Activated B cell treated with CpG ODN at 0.5 μM for 24 hours (primary cell): Measurements from ENCODE around the gene NDUFB8. TPM values are rescaled to one million over a fixed set of nuclear protein-coding genes. Genes with fewer than 3 reads are reported as not detected.

Source experiments
- ATAC-seq: fragments of 200-7000 bp; cut with Tn5 transposase; one replicate; pipeline ENCODE4 v1.10.0; 2021; ENCODE audit warnings: low read depth, mild to moderate bottlenecking, moderate library complexity
- CTCF ChIA-PET: fragments of 350-600 bp; sonication (Branson Sonifier 250); formaldehyde crosslinking; loops from one replicate; lab custom pipeline; 2021; ENCODE audit warnings: antibody characterized with exemption; lab: Charles Lee
- POLR2A ChIA-PET: fragments of 350-600 bp; sonication (Branson Sonifier 250); formaldehyde crosslinking; loops from one replicate; lab custom pipeline; 2021; ENCODE audit warnings: antibody characterized with exemption; lab: Charles Lee
- DNase-seq: peaks from one replicate; pipeline ENCODE4 v3.0.0; 2022
- H3K27ac Mint-ChIP-seq: one replicate; pipeline ENCODE4 v1.8.0; 2020; ENCODE audit warnings: mixed read lengths
- H3K27me3 Mint-ChIP-seq: one replicate; pipeline ENCODE4 v1.8.0; 2021; ENCODE audit warnings: mixed read lengths
- H3K36me3 Mint-ChIP-seq: one replicate; pipeline ENCODE4 v1.8.0; 2021; ENCODE audit warnings: low read depth, mixed read lengths
- H3K4me1 Mint-ChIP-seq: one replicate; pipeline ENCODE4 v1.8.0; 2021; ENCODE audit warnings: mixed read lengths
- H3K4me3 Mint-ChIP-seq: one replicate; pipeline ENCODE4 v1.8.0; 2020; ENCODE audit warnings: mild to moderate bottlenecking, mixed read lengths
- H3K9me3 Mint-ChIP-seq: one replicate; pipeline ENCODE4 v1.8.0; 2020; ENCODE audit warnings: mixed read lengths
- CTCF ChIP-seq: fragments of 200-600 bp; IDR thresholded peaks from one replicate; pipeline ENCODE4 v1.8.0; 2022; ENCODE audit warnings: antibody characterized with exemption, mild to moderate bottlenecking
- intact Hi-C: fragments of 100-400 bp; cut with micrococcal nuclease; formaldehyde crosslinking; loops from one replicate; pipeline ENCODE4 v1.15.1; 2024
- total RNA-seq: library from RNA; stranded (reverse); gene quantifications from 2 replicates; pipeline ENCODE4 v1.2.3, GENCODE V29; 2022

The NDUFB8 gene
- total RNA-seq, 1 donor from 2014 or later, result 191 TPM

GRCh38 chr10:100528921-100529474 lies 673 bp downstream of the NDUFB8 start:
- TF ChIP-seq CTCF, result no peak
- Mint-ChIP-seq H3K27ac (peak overlapping the region; percentile 96), H3K36me3 (peaks cover 40% of the 10 kb centered on the region), H3K4me1 (peaks cover 26% of the 10 kb centered on the region), H3K9me3 (no peaks in the 10 kb centered on the region), H3K4me3 (peak overlapping the region; percentile 100), H3K27me3 (no peaks in the 10 kb centered on the region)
- DNase-seq (no peak), ATAC-seq (no peak)
- CTCF ChIA-PET, result interaction anchor here (3.1 kb wide), 1 partner anchor 11 kb away, joined by 14 read pairs; no protein-coding TSS in a partner anchor
- intact Hi-C loops, result loop anchor here (1.0 kb wide), 1 partner anchor 202 kb away; no protein-coding TSS in a partner anchor
- POLR2A ChIA-PET, result interaction anchor here (0.6 kb wide), 1 partner anchor 175 kb away, joined by 4 read pairs; no protein-coding TSS in a partner anchor

- H3K27me3 Mint-ChIP-seq, result no peaks in the 10 kb centered on the region
- no peak for TF ChIP-seq CTCF
- ATAC-seq (peak; percentile 29), DNase-seq (no peak)
- POLR2A ChIA-PET, result interaction anchor here (0.6 to 2.5 kb wide), 2 partner anchors 7 to 175 kb away, joined by 4 to 12 read pairs; partner anchors contain the start of gene HIF1AN
- CTCF ChIA-PET, result interaction anchor here (3.1 kb wide), 1 partner anchor 10 kb away, joined by 14 read pairs; no protein-coding TSS in a partner anchor
- intact Hi-C loops, result no loop called here
- H3K4me1 Mint-ChIP-seq, result peaks cover 26% of the 10 kb centered on the region
- peak overlapping the region; percentile 100 for H3K4me3 Mint-ChIP-seq
- peak overlapping the region; percentile 69 for H3K27ac Mint-ChIP-seq
- H3K9me3 Mint-ChIP-seq, result no peaks in the 10 kb centered on the region
- peaks cover 47% of the 10 kb centered on the region for H3K36me3 Mint-ChIP-seq
Measured at GRCh38 chr10:100528123-100528886, 1.4 kb downstream of the NDUFB8 start.

GRCh38 chr10:100524638-100525037 lies 5.0 kb downstream of the NDUFB8 start:
- ATAC-seq (no peak), DNase-seq (no peak)
- ChIA-PET CTCF (no interaction called here), POLR2A (no interaction called here)
- H3K4me1 Mint-ChIP-seq, result peaks cover 18% of the 10 kb centered on the region
- H3K4me3 Mint-ChIP-seq, result no peak overlapping the region
- H3K36me3 Mint-ChIP-seq, result peaks cover 58% of the 10 kb centered on the region
- H3K27me3 Mint-ChIP-seq, result no peaks in the 10 kb centered on the region
- TF ChIP-seq CTCF, result no peak
- H3K27ac Mint-ChIP-seq, result no peak overlapping the region
- intact Hi-C loops, result no loop called here
- no peaks in the 10 kb centered on the region for H3K9me3 Mint-ChIP-seq

- DNase-seq (no peak), ATAC-seq (no peak)
- no peak overlapping the region for H3K4me3 Mint-ChIP-seq
- no peak overlapping the region for H3K27ac Mint-ChIP-seq
- CTCF ChIA-PET, result no interaction called here
- no peaks in the 10 kb centered on the region for H3K9me3 Mint-ChIP-seq
- peaks cover 53% of the 10 kb centered on the region for H3K36me3 Mint-ChIP-seq
- H3K27me3 Mint-ChIP-seq, result peaks cover 2% of the 10 kb centered on the region
- POLR2A ChIA-PET, result no interaction called here
- H3K4me1 Mint-ChIP-seq, result peaks cover 17% of the 10 kb centered on the region
- no peak for TF ChIP-seq CTCF
- intact Hi-C loops, result no loop called here
Measured at GRCh38 chr10:100524206-100524605, 5.5 kb downstream of the NDUFB8 start.

GRCh38 chr10:100522945-100523344 lies 6.7 kb downstream of the NDUFB8 start:
- POLR2A ChIA-PET, result no interaction called here
- ATAC-seq (no peak), DNase-seq (no peak)
- Mint-ChIP-seq H3K36me3 (peaks cover 48% of the 10 kb centered on the region), H3K4me3 (no peak overlapping the region), H3K4me1 (peaks cover 11% of the 10 kb centered on the region), H3K27me3 (peaks cover 10% of the 10 kb centered on the region), H3K9me3 (no peaks in the 10 kb centered on the region), H3K27ac (no peak overlapping the region)
- intact Hi-C loops, result no loop called here
- no peak for TF ChIP-seq CTCF
- CTCF ChIA-PET, result interaction anchor here (1.0 kb wide), 1 partner anchor 41 kb away, joined by 3 read pairs; no protein-coding TSS in a partner anchor
